OCI-LY1 (cell line): ENCODE measurements around the gene DIAPH1.
A peak's percentile ranks its signal among the peaks of the same experiment; 100 is the strongest.

Experiments
- H2AFZ ChIP-seq: fragments of 200-600 bp; sonication (generic), shearing (Covaris generic); 2 replicates; pipeline ENCODE4 v1.6.0; 2014; ENCODE audit warnings: antibody characterized with exemption, mild to moderate bottlenecking, low read length
- H3F3A ChIP-seq: fragments of 200-600 bp; sonication (generic), shearing (Covaris generic); 2 replicates; pipeline ENCODE4 v1.6.0; 2014; ENCODE audit warnings: mild to moderate bottlenecking, antibody characterized with exemption, low read length, moderate library complexity; ENCODE audit not compliant: insufficient read depth
- H3K27ac ChIP-seq: fragments of 200-600 bp; sonication (generic); 2 replicates; pipeline ENCODE4 v1.5.1; 2014; ENCODE audit warnings: low read length, mixed run types, mild to moderate bottlenecking, low read depth; ENCODE audit not compliant: poor library complexity, severe bottlenecking
- H3K27me3 ChIP-seq: fragments of 200-600 bp; sonication (generic); 2 replicates; pipeline ENCODE4 v1.6.0; 2014; ENCODE audit warnings: antibody characterized with exemption, mild to moderate bottlenecking, low read length, moderate library complexity; ENCODE audit not compliant: insufficient read depth
- H3K36me3 ChIP-seq: fragments of 200-600 bp; sonication (generic); 2 replicates; pipeline ENCODE4 v1.6.1; 2014; ENCODE audit warnings: mild to moderate bottlenecking, antibody characterized with exemption, low read length, moderate library complexity, mixed read lengths; ENCODE audit not compliant: insufficient read depth
- H3K4me1 ChIP-seq: fragments of 200-600 bp; sonication (generic); 2 replicates; pipeline ENCODE4 v1.5.1; 2014; ENCODE audit warnings: mild to moderate bottlenecking, low read length, moderate library complexity; ENCODE audit not compliant: insufficient read depth, severe bottlenecking
- H3K4me2 ChIP-seq: fragments of 200-600 bp; sonication (generic), shearing (Covaris generic); 2 replicates; pipeline ENCODE4 v1.6.1; 2014; ENCODE audit warnings: low read length
- H3K4me3 ChIP-seq: fragments of 200-600 bp; sonication (generic); 2 replicates; pipeline ENCODE4 v1.5.1; 2014; ENCODE audit warnings: low read length, low read depth, mild to moderate bottlenecking, mixed read lengths; ENCODE audit not compliant: poor library complexity, severe bottlenecking
- H3K79me2 ChIP-seq: fragments of 200-600 bp; shearing (Covaris generic); 2 replicates; pipeline ENCODE4 v1.6.1; 2016; ENCODE audit warnings: mixed run types, low read length, mixed read lengths; ENCODE audit not compliant: insufficient read depth
- H3K9ac ChIP-seq: fragments of 200-600 bp; sonication (generic), shearing (Covaris generic); 2 replicates; pipeline ENCODE4 v1.6.1; 2014; ENCODE audit warnings: mild to moderate bottlenecking, low read length, mixed read lengths
- H3K9me2 ChIP-seq: fragments of 200-600 bp; sonication (generic), shearing (Covaris generic); 2 replicates; pipeline ENCODE4 v1.6.1; 2014; ENCODE audit warnings: low read depth, mild to moderate bottlenecking, low read length, mixed read lengths
- H3K9me3 ChIP-seq: fragments of 200-600 bp; shearing (Covaris generic); 2 replicates; pipeline ENCODE4 v1.6.1; 2014; ENCODE audit warnings: low read length, mixed read lengths
- H4K20me1 ChIP-seq: fragments of 200-600 bp; sonication (generic), shearing (Covaris generic); 2 replicates; pipeline ENCODE4 v1.6.0; 2016; ENCODE audit warnings: mild to moderate bottlenecking, low read length; ENCODE audit not compliant: insufficient read depth
- EZH2 ChIP-seq: fragments of 200-600 bp; sonication (generic), shearing (Covaris generic); IDR thresholded peaks from 2 replicates; pipeline ENCODE4 v1.8.0; 2017; ENCODE audit warnings: borderline replicate concordance, mixed run types, mild to moderate bottlenecking, antibody characterized with exemption, low read length, moderate library complexity, mixed read lengths
- TF ChIP-seq, protein P1 (sequence below): fragments of 200-600 bp; sonication (generic), shearing (Covaris generic); IDR thresholded peaks from 2 replicates; pipeline ENCODE4 v1.5.1; 2017; ENCODE audit warnings: mild to moderate bottlenecking, antibody characterized with exemption, low read length, moderate library complexity, mixed read lengths

Gene DIAPH1

DNA sequence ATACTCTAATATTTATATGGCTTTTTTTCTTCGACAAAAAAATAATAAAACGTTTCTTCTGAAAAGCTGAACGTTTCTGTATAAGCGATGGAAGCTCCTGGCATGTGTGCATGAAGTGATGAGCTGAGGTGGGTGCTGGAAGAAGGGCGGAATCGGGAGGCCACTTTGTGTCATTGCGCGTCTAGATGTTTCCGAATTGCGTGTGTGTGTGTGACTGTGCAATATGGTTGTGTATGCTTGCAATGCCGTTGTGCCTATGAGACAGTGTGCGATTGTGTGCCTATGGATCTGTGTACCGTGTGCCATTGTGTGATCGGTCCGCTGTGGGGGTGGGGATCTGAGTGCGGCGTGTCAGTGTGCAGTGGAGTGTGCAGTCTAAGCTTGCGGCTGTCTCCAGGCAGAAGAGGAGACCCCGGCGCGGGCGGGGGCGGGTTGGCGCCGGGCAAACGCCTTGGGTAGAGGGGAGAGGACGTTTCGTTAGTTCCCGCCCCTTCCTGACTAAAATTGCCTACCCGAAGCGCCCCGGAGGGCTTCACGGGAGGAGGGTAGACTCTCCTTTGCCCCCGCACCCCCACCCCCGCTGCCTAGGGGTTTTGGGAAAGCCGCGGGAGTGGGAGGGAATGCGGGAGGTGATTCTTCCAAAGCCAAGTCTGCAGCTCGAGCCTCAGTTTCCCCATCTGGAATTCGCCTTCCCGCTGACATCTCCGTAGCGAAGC lies 105.7 kb downstream of the DIAPH1 start:
- no peaks in the 10 kb centered on the region for H3K9me3 ChIP-seq
- H4K20me1 ChIP-seq, result no peaks in the 10 kb centered on the region
- peak overlapping the region; percentile 90 for H3K27ac ChIP-seq
- TF ChIP-seq, protein P1, sequence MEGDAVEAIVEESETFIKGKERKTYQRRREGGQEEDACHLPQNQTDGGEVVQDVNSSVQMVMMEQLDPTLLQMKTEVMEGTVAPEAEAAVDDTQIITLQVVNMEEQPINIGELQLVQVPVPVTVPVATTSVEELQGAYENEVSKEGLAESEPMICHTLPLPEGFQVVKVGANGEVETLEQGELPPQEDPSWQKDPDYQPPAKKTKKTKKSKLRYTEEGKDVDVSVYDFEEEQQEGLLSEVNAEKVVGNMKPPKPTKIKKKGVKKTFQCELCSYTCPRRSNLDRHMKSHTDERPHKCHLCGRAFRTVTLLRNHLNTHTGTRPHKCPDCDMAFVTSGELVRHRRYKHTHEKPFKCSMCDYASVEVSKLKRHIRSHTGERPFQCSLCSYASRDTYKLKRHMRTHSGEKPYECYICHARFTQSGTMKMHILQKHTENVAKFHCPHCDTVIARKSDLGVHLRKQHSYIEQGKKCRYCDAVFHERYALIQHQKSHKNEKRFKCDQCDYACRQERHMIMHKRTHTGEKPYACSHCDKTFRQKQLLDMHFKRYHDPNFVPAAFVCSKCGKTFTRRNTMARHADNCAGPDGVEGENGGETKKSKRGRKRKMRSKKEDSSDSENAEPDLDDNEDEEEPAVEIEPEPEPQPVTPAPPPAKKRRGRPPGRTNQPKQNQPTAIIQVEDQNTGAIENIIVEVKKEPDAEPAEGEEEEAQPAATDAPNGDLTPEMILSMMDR, result no peak
- TF ChIP-seq EZH2, result no peak
- no peak overlapping the region; the same call in 1 of the 2 replicates for H2AFZ ChIP-seq
- H3K27me3 ChIP-seq, result no peaks in the 10 kb centered on the region
- no peaks in the 10 kb centered on the region for H3F3A ChIP-seq
- peak overlapping the region; percentile 69 for H3K9ac ChIP-seq
- H3K4me1 ChIP-seq, result peaks cover 82% of the 10 kb centered on the region
- no peaks in the 10 kb centered on the region for H3K9me2 ChIP-seq
- peaks cover 9% of the 10 kb centered on the region; the same call in 1 of the 2 replicates for H3K36me3 ChIP-seq
- H3K4me3 ChIP-seq, result peak overlapping the region; percentile 61
- H3K79me2 ChIP-seq, result no peaks in the 10 kb centered on the region
- peak overlapping the region; percentile 86 for H3K4me2 ChIP-seq

DNA sequence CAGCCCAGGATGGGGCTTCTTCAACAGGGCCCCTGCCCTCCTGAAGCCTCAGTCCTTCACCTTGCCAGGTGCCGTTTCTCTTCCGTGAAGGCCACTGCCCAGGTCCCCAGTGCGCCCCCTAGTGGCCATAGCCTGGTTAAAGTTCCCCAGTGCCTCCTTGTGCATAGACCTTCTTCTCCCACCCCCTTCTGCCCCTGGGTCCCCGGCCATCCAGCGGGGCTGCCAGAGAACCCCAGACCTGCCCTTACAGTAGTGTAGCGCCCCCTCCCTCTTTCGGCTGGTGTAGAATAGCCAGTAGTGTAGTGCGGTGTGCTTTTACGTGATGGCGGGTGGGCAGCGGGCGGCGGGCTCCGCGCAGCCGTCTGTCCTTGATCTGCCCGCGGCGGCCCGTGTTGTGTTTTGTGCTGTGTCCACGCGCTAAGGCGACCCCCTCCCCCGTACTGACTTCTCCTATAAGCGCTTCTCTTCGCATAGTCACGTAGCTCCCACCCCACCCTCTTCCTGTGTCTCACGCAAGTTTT lies 106.3 kb downstream of the DIAPH1 start:
- peak overlapping the region; percentile 90 for H3K27ac ChIP-seq
- H3K4me2 ChIP-seq, result peak overlapping the region; percentile 86
- H3F3A ChIP-seq, result no peaks in the 10 kb centered on the region
- H3K9ac ChIP-seq, result peak overlapping the region; percentile 69
- H3K27me3 ChIP-seq, result no peaks in the 10 kb centered on the region
- no peaks in the 10 kb centered on the region for H4K20me1 ChIP-seq
- peaks cover 88% of the 10 kb centered on the region for H3K4me1 ChIP-seq
- no peaks in the 10 kb centered on the region for H3K9me3 ChIP-seq
- no peak overlapping the region; the same call in 1 of the 2 replicates for H2AFZ ChIP-seq
- TF ChIP-seq, protein P1, result peak; percentile 97
- no peak for TF ChIP-seq EZH2
- H3K79me2 ChIP-seq, result no peaks in the 10 kb centered on the region
- H3K36me3 ChIP-seq, result peaks cover 9% of the 10 kb centered on the region; the same call in 1 of the 2 replicates
- H3K9me2 ChIP-seq, result no peaks in the 10 kb centered on the region
- peak overlapping the region; percentile 61 for H3K4me3 ChIP-seq

DNA sequence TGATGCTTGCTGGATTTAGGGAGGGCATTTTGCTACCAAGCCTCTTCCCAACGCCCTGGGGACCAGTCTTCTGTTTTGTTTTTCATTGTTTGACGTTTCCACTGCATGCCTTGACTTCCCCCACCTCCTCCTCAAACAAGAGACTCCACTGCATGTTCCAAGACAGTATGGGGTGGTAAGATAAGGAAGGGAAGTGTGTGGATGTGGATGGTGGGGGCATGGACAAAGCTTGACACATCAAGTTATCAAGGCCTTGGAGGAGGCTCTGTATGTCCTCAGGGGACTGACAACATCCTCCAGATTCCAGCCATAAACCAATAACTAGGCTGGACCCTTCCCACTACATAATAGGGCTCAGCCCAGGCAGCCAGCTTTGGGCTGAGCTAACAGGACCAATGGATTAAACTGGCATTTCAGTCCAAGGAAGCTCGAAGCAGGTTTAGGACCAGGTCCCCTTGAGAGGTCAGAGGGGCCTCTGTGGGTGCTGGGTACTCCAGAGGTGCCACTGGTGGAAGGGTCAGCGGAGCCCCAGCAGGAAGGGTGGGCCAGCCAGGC lies 107.0 kb downstream of the DIAPH1 start:
- H3K4me2 ChIP-seq, result peak overlapping the region; percentile 86; the same call in 1 of the 2 replicates
- no peaks in the 10 kb centered on the region for H3K9me3 ChIP-seq
- H3K9ac ChIP-seq, result peak overlapping the region; percentile 69; the same call in 1 of the 2 replicates
- peak overlapping the region; percentile 90 for H3K27ac ChIP-seq
- no peaks in the 10 kb centered on the region for H3K27me3 ChIP-seq
- H3K79me2 ChIP-seq, result no peaks in the 10 kb centered on the region
- H3F3A ChIP-seq, result no peaks in the 10 kb centered on the region
- H3K4me1 ChIP-seq, result peaks cover 94% of the 10 kb centered on the region
- peak overlapping the region; percentile 61 for H3K4me3 ChIP-seq
- peaks cover 6% of the 10 kb centered on the region; the same call in 1 of the 2 replicates for H3K36me3 ChIP-seq
- no peak for TF ChIP-seq EZH2
- TF ChIP-seq, protein P1, result no peak
- no peaks in the 10 kb centered on the region for H4K20me1 ChIP-seq
- no peak overlapping the region for H2AFZ ChIP-seq
- no peaks in the 10 kb centered on the region for H3K9me2 ChIP-seq
